ENCODE data around the gene CSNK1G2. TPM values are rescaled to one million over a fixed set of nuclear protein-coding genes. Genes with fewer than 3 reads are reported as not detected.
"Not testable (repeated sequence)": the region's sequence is repeated elsewhere in the genome, so short reads cannot be mapped to it uniquely, and the experiment has no call there.

CSNK1G2 gene
- total RNA-seq, 1 experiment from 2014 or later: 38.6 TPM

- DNase-seq (ENCODE audit: low read depth): not testable (repeated sequence)
Observed at GRCh38 chr19:1988464-1988863, 47.5 kb downstream of the CSNK1G2 start.

GRCh38 chr19:1989513-1990229 lies 48.7 kb downstream of the CSNK1G2 start:
- DNase-seq (ENCODE audit: low read depth): no peak

- no peak for DNase-seq (ENCODE audit: low read depth)
Observed at GRCh38 chr19:1990230-1991017, 49.5 kb downstream of the CSNK1G2 start.

- no peak for DNase-seq (ENCODE audit: low read depth)
Observed at GRCh38 chr19:1991018-1991913, 50.3 kb downstream of the CSNK1G2 start.

GRCh38 chr19:1992759-1993260 lies 51.8 kb downstream of the CSNK1G2 start:
- no peak for DNase-seq (ENCODE audit: low read depth)

GRCh38 chr19:1997353-1998233 lies 56.6 kb downstream of the CSNK1G2 start:
- no peak for DNase-seq (ENCODE audit: low read depth)

- no peak for DNase-seq (ENCODE audit: low read depth)
Observed at GRCh38 chr19:1998712-1999708, 58.0 kb downstream of the CSNK1G2 start.

GRCh38 chr19:1999856-2000515 lies 59.0 kb downstream of the CSNK1G2 start:
- DNase-seq (ENCODE audit: low read depth): no peak

- no peak for DNase-seq (ENCODE audit: low read depth)
Observed at GRCh38 chr19:2003874-2004273, 62.9 kb downstream of the CSNK1G2 start.

- DNase-seq (ENCODE audit: low read depth): no peak
Observed at GRCh38 chr19:2010135-2010668, 69.2 kb downstream of the CSNK1G2 start.

- no peak for DNase-seq (ENCODE audit: low read depth)
Observed at GRCh38 chr19:2011169-2011568, 70.2 kb downstream of the CSNK1G2 start.

GRCh38 chr19:2012941-2013682 lies 72.1 kb downstream of the CSNK1G2 start:
- no peak for DNase-seq (ENCODE audit: low read depth)

GRCh38 chr19:2013683-2013961 lies 72.7 kb downstream of the CSNK1G2 start:
- no peak for DNase-seq (ENCODE audit: low read depth)

GRCh38 chr19:2014131-2014571 lies 73.2 kb downstream of the CSNK1G2 start:
- no peak for DNase-seq (ENCODE audit: low read depth)

GRCh38 chr19:2014731-2015607 lies 74.0 kb downstream of the CSNK1G2 start:
- peak; percentile 18 for DNase-seq (ENCODE audit: low read depth)

GRCh38 chr19:2015608-2015950 lies 74.6 kb downstream of the CSNK1G2 start, which contains the start of gene BTBD2:
TSS of gene BTBD2 (minus strand) at chr19:2015714. CDS start at chr19:2015703, 11 bp downstream.
- peak; percentile 79 for DNase-seq (ENCODE audit: low read depth)
